Neuronal stem cell (in vitro differentiated cells): Measurements from ENCODE around the gene HID1.

ENCODE experiments used
- DNase-seq: peaks from one replicate; pipeline ENCODE4 v3.0.0-alpha.2; 2013; ENCODE audit warnings: low spot score
- H2AFZ ChIP-seq: one replicate; pipeline ENCODE4 v1.6.1; 2013; ENCODE audit warnings: mild to moderate bottlenecking, low read length, inconsistent platforms
- H2AK5ac ChIP-seq: 2 replicates; pipeline ENCODE4 v1.6.1; 2013; ENCODE audit warnings: low read depth, mild to moderate bottlenecking, inconsistent platforms, low read length, moderate library complexity, mixed read lengths
- H2BK120ac ChIP-seq: 2 replicates; pipeline ENCODE4 v1.6.1; 2013; ENCODE audit warnings: low read depth, mild to moderate bottlenecking, inconsistent platforms, low read length, moderate library complexity, mixed read lengths
- H2BK12ac ChIP-seq: one replicate; pipeline ENCODE4 v1.6.1; 2013; ENCODE audit warnings: low read length, inconsistent platforms
- H2BK15ac ChIP-seq: 2 replicates; pipeline ENCODE4 v1.6.1; 2013; ENCODE audit warnings: mild to moderate bottlenecking, low read length, inconsistent platforms, mixed read lengths
- H2BK5ac ChIP-seq: one replicate; pipeline ENCODE4 v1.6.1; 2013; ENCODE audit warnings: inconsistent platforms, mild to moderate bottlenecking, low read length, moderate library complexity
- H3K14ac ChIP-seq: one replicate; pipeline ENCODE4 v1.6.1; 2013; ENCODE audit warnings: low read length, inconsistent platforms
- H3K18ac ChIP-seq: 2 replicates; pipeline ENCODE4 v1.6.1; 2013; ENCODE audit warnings: low read length, inconsistent platforms
- H3K23ac ChIP-seq: 2 replicates; pipeline ENCODE4 v1.6.1; 2013; ENCODE audit warnings: low read depth, mild to moderate bottlenecking, mixed read lengths, low read length, inconsistent platforms; ENCODE audit not compliant: poor library complexity
- H3K27ac ChIP-seq: replicated peaks from 3 replicates; pipeline ENCODE4 v1.5.1; 2013; ENCODE audit warnings: low read length, inconsistent platforms
- H3K27me3 ChIP-seq, 3 experiments: 2 replicates each; pipeline ENCODE4 v1.6.1; 2013; ENCODE audit warnings: low read length in 3 of 3, mild to moderate bottlenecking in 2 of 3, inconsistent platforms in 1 of 3, low read depth in 1 of 3, mixed read lengths in 1 of 3, moderate library complexity in 1 of 3; ENCODE audit not compliant: control insufficient read depth in 3 of 3, insufficient read depth in 3 of 3
- H3K36me3 ChIP-seq, 2 donors: replicated peaks in 1 of 2; 2 replicates each; pipeline ENCODE4 v1.6.1; 2013; ENCODE audit warnings: low read length in 2 of 2; ENCODE audit not compliant: control insufficient read depth in 2 of 2, insufficient read depth in 2 of 2
- H3K4ac ChIP-seq: 2 replicates; pipeline ENCODE4 v1.6.1; 2013; ENCODE audit warnings: inconsistent platforms, mild to moderate bottlenecking, low read length, moderate library complexity
- H3K4me1 ChIP-seq, 2 donors: 1 replicate in 1 of 2; 2 replicates in 1 of 2; pipeline ENCODE4 v1.6.1; 2013; ENCODE audit warnings: low read length in 2 of 2, low read depth in 1 of 2; ENCODE audit not compliant: control insufficient read depth in 2 of 2, insufficient read depth in 1 of 2
- H3K4me2 ChIP-seq: one replicate; pipeline ENCODE4 v1.6.1; 2013; ENCODE audit warnings: mild to moderate bottlenecking, low read length, inconsistent platforms; ENCODE audit not compliant: insufficient read depth, poor library complexity, severe bottlenecking
- H3K4me3 ChIP-seq, 2 donors: 2 replicates each; pipeline ENCODE4 v1.5.1; 2013; ENCODE audit warnings: low read length in 2 of 2, mild to moderate bottlenecking in 2 of 2, inconsistent platforms in 1 of 2, moderate library complexity in 1 of 2
- H3K79me1 ChIP-seq: one replicate; pipeline ENCODE4 v1.6.1; 2013; ENCODE audit warnings: low read depth, mild to moderate bottlenecking, inconsistent platforms, low read length, moderate library complexity
- H3K9ac ChIP-seq: one replicate; pipeline ENCODE4 v1.6.1; 2013; ENCODE audit warnings: mild to moderate bottlenecking, low read depth, low read length, inconsistent platforms; ENCODE audit not compliant: poor library complexity
- H3K9me3 ChIP-seq, 2 donors: replicated peaks in 1 of 2; 2 replicates each; pipeline versions ENCODE3 to v1.6.1; 2013; ENCODE audit warnings: low read length in 2 of 2, mild to moderate bottlenecking in 2 of 2, inconsistent platforms in 1 of 2, low read depth in 1 of 2, mixed read lengths in 1 of 2, moderate library complexity in 1 of 2; ENCODE audit not compliant: control insufficient read depth in 2 of 2, insufficient read depth in 1 of 2
- H4K8ac ChIP-seq: one replicate; pipeline ENCODE4 v1.6.1; 2013; ENCODE audit warnings: low read depth, mild to moderate bottlenecking, inconsistent platforms, low read length, moderate library complexity
- H4K91ac ChIP-seq: one replicate; pipeline ENCODE4 v1.6.1; 2013; ENCODE audit warnings: low read length, low read depth, mild to moderate bottlenecking, inconsistent platforms; ENCODE audit not compliant: poor library complexity
- WGBS, 2 donors: extraction: QIAGEN DNeasy Blood & Tissue Kit; methylation state at CpG; one replicate each; pipeline ENCODE4 v1.1.7; 2013; ENCODE audit warnings: missing lambda C conversion rate in 2 of 2, mixed read lengths in 1 of 2; ENCODE audit not compliant: insufficient read length in 2 of 2, insufficient replicate concordance in 1 of 2; ENCODE audit errors: extremely low coverage in 2 of 2; 5-methylcytosine and 5-hydroxymethylcytosine counted together

The HID1 gene

GRCh38 chr17:74903671-74904070 is 68.9 kb downstream of the HID1 start:
- no peak overlapping the region for H3K27ac ChIP-seq
- no peak for DNase-seq
- WGBS, 2 donors = no CpG with 5 or more reads among the region's 6 CpGs

GRCh38 chr17:74903034-74903433 is 69.5 kb downstream of the HID1 start:
- Histone ChIP-seq H3K14ac (no peak overlapping the region), H2BK12ac (no peak overlapping the region), H2BK120ac (no peak overlapping the region), H4K8ac (no peak overlapping the region), H3K36me3 (no peaks in the 10 kb centered on the region), H3K9me3 (no peaks in the 10 kb centered on the region), H2BK15ac (no peak overlapping the region), H3K18ac (no peak overlapping the region), H3K27ac (no peak overlapping the region), H3K27me3 (peaks cover 0 to 36% (median 3%) of the 10 kb centered on the region in 3 experiments), H4K91ac (no peak overlapping the region), H2BK5ac (no peak overlapping the region), H3K4me1 (no peaks in the 10 kb centered on the region), H3K4me3 (no peak overlapping the region), H2AFZ (no peak overlapping the region), H3K23ac (no peak overlapping the region), H3K4ac (no peak overlapping the region), H3K4me2 (no peak overlapping the region), H2AK5ac (no peak overlapping the region), H3K9ac (no peak overlapping the region), H3K79me1 (no peaks in the 10 kb centered on the region)
- no CpG with 5 or more reads among the region's 9 CpGs for WGBS, 2 donors
- no peak for DNase-seq

More at GRCh38 chr17:74903671-74904070, 68.9 kb downstream of the HID1 start:
- Histone ChIP-seq H3K14ac (no peak overlapping the region), H2BK5ac (no peak overlapping the region), H3K4me2 (no peak overlapping the region), H2BK120ac (no peak overlapping the region), H2AK5ac (peak overlapping the region; percentile 76), H2BK12ac (no peak overlapping the region), H2BK15ac (no peak overlapping the region), H3K4ac (no peak overlapping the region), H3K4me3 (no peak overlapping the region), H3K9me3 (no peaks in the 10 kb centered on the region), H3K23ac (peak overlapping the region; percentile 96), H3K4me1 (no peaks in the 10 kb centered on the region), H3K27me3 (peaks cover 0 to 30% (median 3%) of the 10 kb centered on the region in 3 experiments), H3K79me1 (no peaks in the 10 kb centered on the region), H2AFZ (no peak overlapping the region), H3K9ac (no peak overlapping the region), H3K18ac (peak overlapping the region; percentile 46), H4K8ac (no peak overlapping the region), H4K91ac (no peak overlapping the region), H3K36me3 (no peaks in the 10 kb centered on the region)

- H3K9me3 ChIP-seq = no peaks in the 10 kb centered on the region
- no peak overlapping the region for H2BK15ac ChIP-seq
- no peak overlapping the region for H3K4ac ChIP-seq
- no peaks in the 10 kb centered on the region for H3K4me1 ChIP-seq
- H2BK5ac ChIP-seq = no peak overlapping the region
- WGBS, 2 donors = no CpG with 5 or more reads among the region's 14 CpGs
- H3K18ac ChIP-seq = no peak overlapping the region
- H2BK12ac ChIP-seq = no peak overlapping the region
- H3K36me3 ChIP-seq = no peaks in the 10 kb centered on the region
- no peak overlapping the region for H3K23ac ChIP-seq
- no peak overlapping the region for H3K4me2 ChIP-seq
- no peak overlapping the region for H3K9ac ChIP-seq
- H3K27me3 ChIP-seq = peaks cover 0 to 49% (median 6%) of the 10 kb centered on the region in 3 experiments
- H4K8ac ChIP-seq = no peak overlapping the region
- no peak overlapping the region for H2AFZ ChIP-seq
- H2AK5ac ChIP-seq = no peak overlapping the region
- no peaks in the 10 kb centered on the region for H3K79me1 ChIP-seq
- no peak for DNase-seq
- H2BK120ac ChIP-seq = no peak overlapping the region
- no peak overlapping the region for H4K91ac ChIP-seq
- no peak overlapping the region for H3K4me3 ChIP-seq
- H3K14ac ChIP-seq = no peak overlapping the region
- no peak overlapping the region for H3K27ac ChIP-seq
Observed at GRCh38 chr17:74901353-74902135, 71.0 kb downstream of the HID1 start.
